ENCODE results near the gene CALHM6.

Gene CALHM6

DNA sequence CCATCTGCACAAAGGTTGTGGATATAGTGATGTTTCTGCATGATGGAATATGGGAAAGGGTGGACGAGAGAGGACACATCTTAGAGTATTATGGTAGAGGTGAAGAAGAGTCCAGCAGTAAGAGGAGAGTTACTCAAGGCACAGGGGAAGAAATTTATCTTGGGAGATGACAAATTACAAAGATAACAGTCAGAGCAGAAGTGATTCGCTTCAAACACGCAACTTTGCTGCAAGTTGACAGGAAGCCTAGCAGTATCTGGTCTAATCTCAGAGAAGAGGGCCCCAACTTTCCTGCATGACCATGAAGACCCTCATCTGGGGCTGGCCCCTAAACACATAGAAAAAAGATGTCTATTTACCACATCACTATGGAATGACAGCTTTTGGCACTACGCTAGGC, 1.2 kb upstream of the CALHM6 start:
- H3K4me2 ChIP-seq (ENCODE audit: low read length): no peak overlapping the region
- H3K9me3 ChIP-seq (ENCODE audit: low read length): no peaks in the 10 kb centered on the region
- H3K79me2 ChIP-seq (ENCODE audit: insufficient read depth, low read length): no peaks in the 10 kb centered on the region
- H3K27ac ChIP-seq (ENCODE audit: low read depth, low read length, poor library complexity, severe bottlenecking): no peak overlapping the region
- no peak for TF ChIP-seq EZH2 (IDR thresholded peaks at IDR 0.05; ENCODE audit: borderline replicate concordance, low read length)
- TF ChIP-seq, protein P1, sequence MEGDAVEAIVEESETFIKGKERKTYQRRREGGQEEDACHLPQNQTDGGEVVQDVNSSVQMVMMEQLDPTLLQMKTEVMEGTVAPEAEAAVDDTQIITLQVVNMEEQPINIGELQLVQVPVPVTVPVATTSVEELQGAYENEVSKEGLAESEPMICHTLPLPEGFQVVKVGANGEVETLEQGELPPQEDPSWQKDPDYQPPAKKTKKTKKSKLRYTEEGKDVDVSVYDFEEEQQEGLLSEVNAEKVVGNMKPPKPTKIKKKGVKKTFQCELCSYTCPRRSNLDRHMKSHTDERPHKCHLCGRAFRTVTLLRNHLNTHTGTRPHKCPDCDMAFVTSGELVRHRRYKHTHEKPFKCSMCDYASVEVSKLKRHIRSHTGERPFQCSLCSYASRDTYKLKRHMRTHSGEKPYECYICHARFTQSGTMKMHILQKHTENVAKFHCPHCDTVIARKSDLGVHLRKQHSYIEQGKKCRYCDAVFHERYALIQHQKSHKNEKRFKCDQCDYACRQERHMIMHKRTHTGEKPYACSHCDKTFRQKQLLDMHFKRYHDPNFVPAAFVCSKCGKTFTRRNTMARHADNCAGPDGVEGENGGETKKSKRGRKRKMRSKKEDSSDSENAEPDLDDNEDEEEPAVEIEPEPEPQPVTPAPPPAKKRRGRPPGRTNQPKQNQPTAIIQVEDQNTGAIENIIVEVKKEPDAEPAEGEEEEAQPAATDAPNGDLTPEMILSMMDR (IDR thresholded peaks at IDR 0.05; ENCODE audit: low read length): no peak
- H3K36me3 ChIP-seq (ENCODE audit: insufficient read depth, low read length): no peaks in the 10 kb centered on the region
- H4K20me1 ChIP-seq (ENCODE audit: insufficient read depth, low read length): no peaks in the 10 kb centered on the region
- no peak overlapping the region for H3K4me3 ChIP-seq (ENCODE audit: low read depth, low read length, poor library complexity, severe bottlenecking)
- H3K9ac ChIP-seq (ENCODE audit: low read length): no peak overlapping the region
- peaks cover 3% of the 10 kb centered on the region for H3K4me1 ChIP-seq (ENCODE audit: insufficient read depth, low read length, severe bottlenecking)
- no peaks in the 10 kb centered on the region for H3F3A ChIP-seq (ENCODE audit: insufficient read depth, low read length)
- no peaks in the 10 kb centered on the region for H3K9me2 ChIP-seq (ENCODE audit: low read depth, low read length)
- no peak overlapping the region for H2AFZ ChIP-seq (ENCODE audit: low read length)
- H3K27me3 ChIP-seq (ENCODE audit: insufficient read depth, low read length): no peaks in the 10 kb centered on the region

DNA sequence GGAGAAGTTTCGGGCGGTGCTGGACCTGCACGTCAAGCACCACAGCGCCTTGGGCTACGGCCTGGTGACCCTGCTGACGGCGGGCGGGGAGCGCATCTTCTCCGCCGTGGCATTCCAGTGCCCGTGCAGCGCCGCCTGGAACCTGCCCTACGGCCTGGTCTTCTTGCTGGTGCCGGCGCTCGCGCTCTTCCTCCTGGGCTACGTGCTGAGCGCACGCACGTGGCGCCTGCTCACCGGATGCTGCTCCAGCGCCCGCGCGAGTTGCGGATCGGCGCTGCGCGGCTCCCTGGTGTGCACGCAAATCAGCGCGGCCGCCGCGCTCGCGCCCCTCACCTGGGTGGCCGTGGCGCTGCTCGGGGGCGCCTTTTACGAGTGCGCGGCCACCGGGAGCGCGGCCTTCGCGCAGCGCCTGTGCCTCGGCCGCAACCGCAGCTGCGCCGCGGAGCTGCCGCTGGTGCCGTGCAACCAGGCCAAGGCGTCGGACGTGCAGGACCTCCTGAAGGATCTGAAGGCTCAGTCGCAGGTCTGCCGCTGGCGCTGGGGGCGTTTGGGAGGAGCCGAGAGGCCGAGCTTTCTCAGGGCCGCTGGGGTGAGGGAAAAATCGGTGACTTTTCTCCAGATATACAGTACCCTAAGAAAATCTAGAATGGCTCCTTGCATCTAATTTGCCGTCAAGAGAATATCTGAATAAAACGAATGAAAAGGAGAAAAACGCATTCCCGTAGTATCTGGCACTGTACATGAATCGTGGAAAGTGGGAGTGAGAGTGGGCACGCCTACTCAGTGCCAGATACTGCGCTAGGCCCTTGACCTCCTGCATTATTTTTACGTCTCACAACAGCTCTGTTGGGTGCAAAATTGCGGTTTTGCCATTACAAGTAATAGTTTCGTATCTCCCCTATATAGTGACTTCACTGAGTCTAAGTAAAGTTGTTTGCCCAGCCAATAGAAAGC, 1.0 kb downstream of the CALHM6 start:
- Histone ChIP-seq H3F3A (ENCODE audit: insufficient read depth, low read length) (no peaks in the 10 kb centered on the region), H3K9me2 (ENCODE audit: low read depth, low read length) (no peaks in the 10 kb centered on the region), H3K27ac (ENCODE audit: low read depth, low read length, poor library complexity, severe bottlenecking) (no peak overlapping the region), H4K20me1 (ENCODE audit: insufficient read depth, low read length) (no peaks in the 10 kb centered on the region), H3K4me1 (ENCODE audit: insufficient read depth, low read length, severe bottlenecking) (peaks cover 3% of the 10 kb centered on the region), H3K4me3 (ENCODE audit: low read depth, low read length, poor library complexity, severe bottlenecking) (peak overlapping the region; percentile 50), H3K9ac (ENCODE audit: low read length) (no peak overlapping the region), H3K36me3 (ENCODE audit: insufficient read depth, low read length) (no peaks in the 10 kb centered on the region), H3K4me2 (ENCODE audit: low read length) (peak overlapping the region; percentile 44; the same call in 1 of the 2 replicates), H3K79me2 (ENCODE audit: insufficient read depth, low read length) (no peaks in the 10 kb centered on the region), H2AFZ (ENCODE audit: low read length) (no peak overlapping the region), H3K27me3 (ENCODE audit: insufficient read depth, low read length) (no peaks in the 10 kb centered on the region), H3K9me3 (ENCODE audit: low read length) (no peaks in the 10 kb centered on the region)
- TF ChIP-seq EZH2 (IDR thresholded peaks at IDR 0.05; ENCODE audit: borderline replicate concordance, low read length): no peak
- TF ChIP-seq, protein P1 (IDR thresholded peaks at IDR 0.05; ENCODE audit: low read length): no peak

DNA sequence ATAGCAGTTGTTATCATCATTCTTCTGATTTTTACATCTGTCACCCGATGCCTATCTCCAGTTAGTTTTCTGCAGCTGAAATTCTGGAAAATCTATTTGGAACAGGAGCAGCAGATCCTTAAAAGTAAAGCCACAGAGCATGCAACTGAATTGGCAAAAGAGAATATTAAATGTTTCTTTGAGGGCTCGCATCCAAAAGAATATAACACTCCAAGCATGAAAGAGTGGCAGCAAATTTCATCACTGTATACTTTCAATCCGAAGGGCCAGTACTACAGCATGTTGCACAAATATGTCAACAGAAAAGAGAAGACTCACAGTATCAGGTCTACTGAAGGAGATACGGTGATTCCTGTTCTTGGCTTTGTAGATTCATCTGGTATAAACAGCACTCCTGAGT, 2.1 kb downstream of the CALHM6 start:
- H3K9me2 ChIP-seq (ENCODE audit: low read depth, low read length): no peaks in the 10 kb centered on the region
- TF ChIP-seq, protein P1 (IDR thresholded peaks at IDR 0.05; ENCODE audit: low read length): no peak
- no peak for TF ChIP-seq EZH2 (IDR thresholded peaks at IDR 0.05; ENCODE audit: borderline replicate concordance, low read length)
- H3K27me3 ChIP-seq (ENCODE audit: insufficient read depth, low read length): no peaks in the 10 kb centered on the region

More for the DNA sequence above, 2.1 kb downstream of the CALHM6 start:
- no peak overlapping the region for H3K4me3 ChIP-seq (ENCODE audit: low read depth, low read length, poor library complexity, severe bottlenecking)
- H3K36me3 ChIP-seq (ENCODE audit: insufficient read depth, low read length): no peaks in the 10 kb centered on the region
- no peak overlapping the region for H2AFZ ChIP-seq (ENCODE audit: low read length)
- no peaks in the 10 kb centered on the region for H3K79me2 ChIP-seq (ENCODE audit: insufficient read depth, low read length)
- no peaks in the 10 kb centered on the region for H4K20me1 ChIP-seq (ENCODE audit: insufficient read depth, low read length)
- H3F3A ChIP-seq (ENCODE audit: insufficient read depth, low read length): no peaks in the 10 kb centered on the region
- H3K4me1 ChIP-seq (ENCODE audit: insufficient read depth, low read length, severe bottlenecking): peaks cover 3% of the 10 kb centered on the region
- H3K9me3 ChIP-seq (ENCODE audit: low read length): no peaks in the 10 kb centered on the region
- H3K27ac ChIP-seq (ENCODE audit: low read depth, low read length, poor library complexity, severe bottlenecking): no peak overlapping the region
- no peak overlapping the region for H3K9ac ChIP-seq (ENCODE audit: low read length)
- no peak overlapping the region for H3K4me2 ChIP-seq (ENCODE audit: low read length)

All from OCI-LY1 (cell line).